Measurements from ENCODE around the gene LARP1B. TPM values are rescaled to one million over a fixed set of nuclear protein-coding genes. Genes with fewer than 3 reads are reported as not detected.

The LARP1B gene
- polyA plus RNA-seq, 1 donor from 2014 or later = 30.8 TPM

DNA sequence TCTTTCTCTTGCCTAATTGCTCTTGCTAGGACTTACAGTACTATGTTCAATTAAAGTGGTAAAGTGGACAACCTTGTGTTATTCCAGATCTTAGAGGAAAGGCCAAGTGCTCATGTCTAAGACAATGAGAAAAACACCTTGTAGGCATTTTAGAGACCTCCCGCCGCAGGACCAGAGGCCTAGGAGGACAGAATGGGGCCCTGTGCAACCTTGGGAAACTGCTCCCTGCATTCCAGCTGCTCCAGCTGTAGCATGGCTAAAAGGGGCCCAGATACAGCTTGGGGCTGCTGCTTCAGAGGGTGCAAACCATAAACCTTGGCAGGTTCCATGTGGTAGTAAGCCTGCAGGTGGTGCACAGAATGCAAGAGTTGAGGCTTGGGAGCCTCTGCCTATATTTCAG, 125.5 kb downstream of the LARP1B start:
- H3F3A ChIP-seq (ENCODE audit: insufficient read depth, low read length, poor library complexity, severe bottlenecking) = no peaks in the 10 kb centered on the region
- no peak overlapping the region for H3K4me3 ChIP-seq (ENCODE audit: low read length)
- no peak overlapping the region for H3K27ac ChIP-seq (ENCODE audit: low read length)
- H3K9me2 ChIP-seq (ENCODE audit: insufficient read depth, low read length) = no peaks in the 10 kb centered on the region
- no peak overlapping the region for H3K9ac ChIP-seq (ENCODE audit: low read length)
- H3K36me3 ChIP-seq (ENCODE audit: insufficient read depth, low read length) = no peaks in the 10 kb centered on the region
- no peak overlapping the region for H3K4me2 ChIP-seq (ENCODE audit: low read length)
- H3K79me2 ChIP-seq (replicated peaks; ENCODE audit: insufficient read depth, low read length) = no peaks in the 10 kb centered on the region
- H3K9me3 ChIP-seq (ENCODE audit: low read length) = no peaks in the 10 kb centered on the region
- H4K20me1 ChIP-seq (ENCODE audit: insufficient read depth) = no peaks in the 10 kb centered on the region
- no peaks in the 10 kb centered on the region for H3K27me3 ChIP-seq (ENCODE audit: insufficient read depth, low read depth, low read length)
- TF ChIP-seq MXI1 (conservative IDR thresholded peaks at IDR 0.05; ENCODE audit: poor library complexity, severe bottlenecking) (no peak), RAD21 (conservative IDR thresholded peaks at IDR 0.05) (no peak), SMC3 (conservative IDR thresholded peaks at IDR 0.05; ENCODE audit: poor library complexity) (no peak), TAF1 (IDR thresholded peaks at IDR 0.05; ENCODE audit: low read depth) (no peak), POLR2AphosphoS5 (IDR thresholded peaks at IDR 0.05) (no peak), EZH2 (IDR thresholded peaks at IDR 0.05; ENCODE audit: borderline replicate concordance, insufficient read depth, low read length, poor library complexity, severe bottlenecking) (no peak), EP300 (conservative IDR thresholded peaks at IDR 0.05; ENCODE audit: poor library complexity, severe bottlenecking) (no peak)
- TF ChIP-seq, protein P1, sequence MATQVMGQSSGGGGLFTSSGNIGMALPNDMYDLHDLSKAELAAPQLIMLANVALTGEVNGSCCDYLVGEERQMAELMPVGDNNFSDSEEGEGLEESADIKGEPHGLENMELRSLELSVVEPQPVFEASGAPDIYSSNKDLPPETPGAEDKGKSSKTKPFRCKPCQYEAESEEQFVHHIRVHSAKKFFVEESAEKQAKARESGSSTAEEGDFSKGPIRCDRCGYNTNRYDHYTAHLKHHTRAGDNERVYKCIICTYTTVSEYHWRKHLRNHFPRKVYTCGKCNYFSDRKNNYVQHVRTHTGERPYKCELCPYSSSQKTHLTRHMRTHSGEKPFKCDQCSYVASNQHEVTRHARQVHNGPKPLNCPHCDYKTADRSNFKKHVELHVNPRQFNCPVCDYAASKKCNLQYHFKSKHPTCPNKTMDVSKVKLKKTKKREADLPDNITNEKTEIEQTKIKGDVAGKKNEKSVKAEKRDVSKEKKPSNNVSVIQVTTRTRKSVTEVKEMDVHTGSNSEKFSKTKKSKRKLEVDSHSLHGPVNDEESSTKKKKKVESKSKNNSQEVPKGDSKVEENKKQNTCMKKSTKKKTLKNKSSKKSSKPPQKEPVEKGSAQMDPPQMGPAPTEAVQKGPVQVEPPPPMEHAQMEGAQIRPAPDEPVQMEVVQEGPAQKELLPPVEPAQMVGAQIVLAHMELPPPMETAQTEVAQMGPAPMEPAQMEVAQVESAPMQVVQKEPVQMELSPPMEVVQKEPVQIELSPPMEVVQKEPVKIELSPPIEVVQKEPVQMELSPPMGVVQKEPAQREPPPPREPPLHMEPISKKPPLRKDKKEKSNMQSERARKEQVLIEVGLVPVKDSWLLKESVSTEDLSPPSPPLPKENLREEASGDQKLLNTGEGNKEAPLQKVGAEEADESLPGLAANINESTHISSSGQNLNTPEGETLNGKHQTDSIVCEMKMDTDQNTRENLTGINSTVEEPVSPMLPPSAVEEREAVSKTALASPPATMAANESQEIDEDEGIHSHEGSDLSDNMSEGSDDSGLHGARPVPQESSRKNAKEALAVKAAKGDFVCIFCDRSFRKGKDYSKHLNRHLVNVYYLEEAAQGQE (IDR thresholded peaks at IDR 0.05; ENCODE audit: borderline replicate concordance) = no peak
- TF ChIP-seq, protein P2, sequence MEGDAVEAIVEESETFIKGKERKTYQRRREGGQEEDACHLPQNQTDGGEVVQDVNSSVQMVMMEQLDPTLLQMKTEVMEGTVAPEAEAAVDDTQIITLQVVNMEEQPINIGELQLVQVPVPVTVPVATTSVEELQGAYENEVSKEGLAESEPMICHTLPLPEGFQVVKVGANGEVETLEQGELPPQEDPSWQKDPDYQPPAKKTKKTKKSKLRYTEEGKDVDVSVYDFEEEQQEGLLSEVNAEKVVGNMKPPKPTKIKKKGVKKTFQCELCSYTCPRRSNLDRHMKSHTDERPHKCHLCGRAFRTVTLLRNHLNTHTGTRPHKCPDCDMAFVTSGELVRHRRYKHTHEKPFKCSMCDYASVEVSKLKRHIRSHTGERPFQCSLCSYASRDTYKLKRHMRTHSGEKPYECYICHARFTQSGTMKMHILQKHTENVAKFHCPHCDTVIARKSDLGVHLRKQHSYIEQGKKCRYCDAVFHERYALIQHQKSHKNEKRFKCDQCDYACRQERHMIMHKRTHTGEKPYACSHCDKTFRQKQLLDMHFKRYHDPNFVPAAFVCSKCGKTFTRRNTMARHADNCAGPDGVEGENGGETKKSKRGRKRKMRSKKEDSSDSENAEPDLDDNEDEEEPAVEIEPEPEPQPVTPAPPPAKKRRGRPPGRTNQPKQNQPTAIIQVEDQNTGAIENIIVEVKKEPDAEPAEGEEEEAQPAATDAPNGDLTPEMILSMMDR (IDR thresholded peaks at IDR 0.05; ENCODE audit: poor library complexity, severe bottlenecking) = no peak
- no peak overlapping the region for H2AFZ ChIP-seq (ENCODE audit: low read depth, low read length)

DNA sequence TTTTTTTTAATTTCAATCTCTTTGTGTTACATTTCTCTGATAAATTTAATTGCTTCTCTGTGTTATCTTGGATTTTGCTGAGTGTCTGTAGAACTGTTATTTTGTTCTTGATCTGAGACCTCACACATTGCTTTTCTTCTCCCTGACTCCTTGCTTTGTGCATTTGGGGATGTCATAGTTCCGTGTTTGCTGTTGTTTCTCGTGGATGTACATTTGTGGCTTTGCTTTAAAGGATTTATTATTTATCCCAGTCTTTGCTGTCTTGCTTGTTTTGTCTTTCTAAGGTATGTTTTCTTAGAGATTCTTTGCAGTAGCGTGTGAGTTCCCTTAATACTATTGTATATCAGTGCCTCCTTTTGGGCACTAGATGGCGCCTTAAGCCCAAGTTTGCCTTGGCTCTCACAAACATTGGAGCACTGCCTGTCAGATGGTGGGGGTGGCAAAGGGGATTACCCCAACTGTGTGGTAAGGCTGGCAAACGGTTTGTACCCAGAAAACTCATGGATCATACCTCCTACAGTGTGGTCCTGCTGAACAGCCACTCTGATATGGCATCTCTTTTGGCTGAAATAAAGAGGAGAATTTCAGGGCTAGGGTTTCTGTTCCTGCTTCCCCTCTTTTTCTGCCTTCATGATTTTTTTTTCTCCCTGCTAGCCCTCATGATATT, 130.1 kb downstream of the LARP1B start:
- no peaks in the 10 kb centered on the region for H4K20me1 ChIP-seq (ENCODE audit: insufficient read depth)
- TF ChIP-seq MXI1 (conservative IDR thresholded peaks at IDR 0.05; ENCODE audit: poor library complexity, severe bottlenecking) = peak; percentile 26
- TF ChIP-seq, protein P1 (IDR thresholded peaks at IDR 0.05; ENCODE audit: borderline replicate concordance) = no peak
- TF ChIP-seq EP300 (conservative IDR thresholded peaks at IDR 0.05; ENCODE audit: poor library complexity, severe bottlenecking) = no peak
- no peak for TF ChIP-seq TAF1 (IDR thresholded peaks at IDR 0.05; ENCODE audit: low read depth)
- peak; percentile 90 for TF ChIP-seq SMC3 (conservative IDR thresholded peaks at IDR 0.05; ENCODE audit: poor library complexity)
- TF ChIP-seq RAD21 (conservative IDR thresholded peaks at IDR 0.05) = peak; percentile 97
- TF ChIP-seq, protein P2 (IDR thresholded peaks at IDR 0.05; ENCODE audit: poor library complexity, severe bottlenecking) = peak; percentile 97
- no peak for TF ChIP-seq EZH2 (IDR thresholded peaks at IDR 0.05; ENCODE audit: borderline replicate concordance, insufficient read depth, low read length, poor library complexity, severe bottlenecking)
- TF ChIP-seq POLR2AphosphoS5 (IDR thresholded peaks at IDR 0.05) = no peak
- no peaks in the 10 kb centered on the region for H3K9me2 ChIP-seq (ENCODE audit: insufficient read depth, low read length)
- no peak overlapping the region for H3K27ac ChIP-seq (ENCODE audit: low read length)
- no peak overlapping the region for H3K4me3 ChIP-seq (ENCODE audit: low read length)
- no peaks in the 10 kb centered on the region for H3K36me3 ChIP-seq (ENCODE audit: insufficient read depth, low read length)
- no peaks in the 10 kb centered on the region for H3F3A ChIP-seq (ENCODE audit: insufficient read depth, low read length, poor library complexity, severe bottlenecking)
- no peak overlapping the region for H3K4me2 ChIP-seq (ENCODE audit: low read length)
- H3K9me3 ChIP-seq (ENCODE audit: low read length) = no peaks in the 10 kb centered on the region
- H3K27me3 ChIP-seq (ENCODE audit: insufficient read depth, low read depth, low read length) = no peaks in the 10 kb centered on the region
- no peak overlapping the region for H2AFZ ChIP-seq (ENCODE audit: low read depth, low read length)
- H3K79me2 ChIP-seq (replicated peaks; ENCODE audit: insufficient read depth, low read length) = no peaks in the 10 kb centered on the region
- H3K9ac ChIP-seq (ENCODE audit: low read length) = no peak overlapping the region
